GM21360 (cell line): ENCODE measurements around the gene NFATC2.
"Not testable (repeated sequence)": the region's sequence is repeated elsewhere in the genome, so short reads cannot be mapped to it uniquely, and the experiment has no call there.

Experiments
- ATAC-seq: cut with Tn5 transposase; IDR thresholded peaks from one replicate; pipeline ENCODE4 v1.9.1; 2021; ENCODE audit warnings: mild to moderate bottlenecking, moderate library complexity; ENCODE audit not compliant: unreplicated experiment

NFATC2 gene

GRCh38 chr20:51541189-51542032, 1.1 kb downstream of the NFATC2 start:
- peak; percentile 41 for ATAC-seq

GRCh38 chr20:51540580-51540979, 1.9 kb downstream of the NFATC2 start:
- no peak for ATAC-seq

GRCh38 chr20:51540074-51540473, 2.4 kb downstream of the NFATC2 start:
- not testable (repeated sequence) for ATAC-seq

- no peak for ATAC-seq
These were observed 6.1 kb downstream of the NFATC2 start for GRCh38 chr20:51536116-51537069.

- no peak for ATAC-seq
These were observed 6.8 kb downstream of the NFATC2 start for GRCh38 chr20:51535674-51536073.

- ATAC-seq: no peak
These were observed 7.5 kb downstream of the NFATC2 start for GRCh38 chr20:51535075-51535386.

- ATAC-seq: no peak
These were observed 9.0 kb downstream of the NFATC2 start for GRCh38 chr20:51533291-51534172.

GRCh38 chr20:51532577-51533191, 9.8 kb downstream of the NFATC2 start:
- no peak for ATAC-seq

- no peak for ATAC-seq
These were observed 10.6 kb downstream of the NFATC2 start for GRCh38 chr20:51531712-51532456.

- ATAC-seq: peak; percentile 64
These were observed 11.3 kb downstream of the NFATC2 start for GRCh38 chr20:51531141-51531710.

- no peak for ATAC-seq
These were observed 12.8 kb downstream of the NFATC2 start for GRCh38 chr20:51529758-51530157.

GRCh38 chr20:51529081-51529681, 13.3 kb downstream of the NFATC2 start:
- ATAC-seq: no peak

GRCh38 chr20:51528263-51529027, 14.1 kb downstream of the NFATC2 start:
- no peak for ATAC-seq

GRCh38 chr20:51526754-51527153, 15.8 kb downstream of the NFATC2 start:
- no peak for ATAC-seq

- no peak for ATAC-seq
These were observed 16.4 kb downstream of the NFATC2 start for GRCh38 chr20:51526106-51526470.

GRCh38 chr20:51525241-51526105, 17.0 kb downstream of the NFATC2 start:
- no peak for ATAC-seq

GRCh38 chr20:51523276-51524013, 19.1 kb downstream of the NFATC2 start:
- no peak for ATAC-seq
